ENCODE data around the gene TSTD2.
"Not testable (repeated sequence)": the region's sequence is repeated elsewhere in the genome, so short reads cannot be mapped to it uniquely, and the experiment has no call there.

The TSTD2 gene

GRCh38 chr9:97629156-97629555 lies 4.0 kb downstream of the TSTD2 start:
- DNase-seq, result no peak

DNA sequence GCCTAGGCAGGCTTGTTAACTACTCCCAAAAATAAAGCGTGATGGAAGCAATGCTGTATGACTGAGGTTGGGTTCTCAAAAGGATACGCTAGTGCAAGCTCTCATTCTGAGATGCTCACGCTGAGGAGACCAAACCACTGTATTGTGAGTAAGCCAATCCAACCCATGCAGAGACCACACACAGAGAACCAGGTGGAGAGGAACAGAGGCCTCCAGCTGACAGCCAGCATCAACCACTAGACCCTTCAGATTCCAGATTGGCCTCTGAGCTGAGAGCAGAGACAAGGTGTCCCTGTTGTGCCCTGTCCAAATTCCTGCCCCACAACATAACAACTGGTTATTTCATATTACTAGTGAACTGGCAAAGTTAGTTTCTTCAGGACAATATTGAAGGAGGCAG lies 4.5 kb downstream of the TSTD2 start:
- DNase-seq, result no peak

GRCh38 chr9:97627624-97628023 lies 5.5 kb downstream of the TSTD2 start:
- DNase-seq, result no peak

GRCh38 chr9:97625620-97626019 lies 7.5 kb downstream of the TSTD2 start:
- no peak for DNase-seq

- no peak for DNase-seq
Measured at GRCh38 chr9:97623946-97624345, 9.2 kb downstream of the TSTD2 start.

GRCh38 chr9:97622483-97622882 lies 10.7 kb downstream of the TSTD2 start:
- not testable (repeated sequence) for DNase-seq

DNA sequence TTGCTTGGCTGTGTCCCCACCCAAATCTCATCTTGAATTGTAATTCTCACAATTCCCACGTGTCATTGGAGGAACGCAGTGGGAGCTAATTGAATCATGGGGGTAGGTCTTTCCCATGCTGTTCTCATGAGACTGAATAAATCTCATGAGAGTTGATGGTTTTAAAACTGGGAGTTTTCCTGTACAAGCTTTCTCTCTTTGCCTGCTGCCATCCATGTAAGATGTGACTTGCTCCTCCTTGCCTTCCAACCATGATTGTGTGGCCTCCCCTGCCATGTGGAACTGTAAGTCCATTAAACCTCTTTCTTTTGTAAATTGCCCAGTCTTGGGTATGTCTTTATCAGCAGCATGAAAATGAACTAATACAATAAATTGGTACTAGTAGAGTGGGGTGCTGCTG lies 13.1 kb downstream of the TSTD2 start:
- not testable (repeated sequence) for DNase-seq

DNA sequence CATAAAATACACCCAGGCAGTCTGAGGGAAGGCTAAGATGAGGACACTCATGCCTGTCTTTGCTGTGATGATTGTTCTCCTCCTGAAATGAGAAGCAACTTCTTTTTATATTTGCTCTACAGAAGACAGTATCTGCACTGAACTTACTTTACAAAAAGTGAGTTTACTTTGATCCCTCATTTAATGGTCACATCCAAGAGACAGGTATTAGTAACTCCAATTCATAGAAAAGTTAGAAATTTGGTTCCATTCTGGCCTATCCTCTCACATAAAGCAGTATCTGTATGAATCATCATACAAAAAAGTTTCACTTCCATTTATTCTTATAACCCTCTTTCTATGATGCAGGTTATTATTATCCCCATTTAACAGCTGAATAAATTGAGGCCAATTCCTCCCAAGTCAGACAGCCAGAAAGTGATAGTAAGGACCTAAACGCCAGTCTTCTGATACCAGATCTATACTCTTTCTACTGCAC lies 15.2 kb downstream of the TSTD2 start:
- no peak for DNase-seq

DNA sequence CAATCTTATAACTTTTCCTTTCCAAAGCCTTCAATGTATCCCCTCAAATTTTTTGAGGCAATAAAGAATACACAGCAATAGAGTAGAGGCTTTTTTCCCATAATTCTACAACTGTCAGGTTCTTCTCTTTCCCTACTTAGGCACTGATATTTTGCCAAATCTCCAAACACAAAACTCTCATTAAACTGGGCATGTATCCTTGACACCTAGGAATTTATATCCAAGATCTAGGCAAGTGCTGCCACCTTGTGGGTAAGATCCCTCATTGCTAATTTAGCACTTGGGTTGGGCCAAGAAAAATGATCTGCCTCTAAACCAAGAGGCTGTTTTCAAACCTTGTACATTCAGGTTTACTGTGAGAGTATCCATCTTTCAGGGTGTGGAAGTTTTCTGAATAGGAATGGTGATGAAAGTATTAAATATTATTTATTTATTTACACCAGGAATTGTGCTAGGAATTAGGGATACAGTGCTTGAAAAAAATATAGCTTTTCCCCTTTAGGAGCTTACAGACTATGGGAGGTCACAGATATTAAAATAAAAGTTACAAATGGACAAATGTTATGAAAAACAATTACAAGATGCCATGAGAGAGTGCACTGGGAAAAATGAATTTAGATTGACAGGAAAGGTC lies 17.6 kb downstream of the TSTD2 start:
- peak; percentile 78 for DNase-seq

DNA sequence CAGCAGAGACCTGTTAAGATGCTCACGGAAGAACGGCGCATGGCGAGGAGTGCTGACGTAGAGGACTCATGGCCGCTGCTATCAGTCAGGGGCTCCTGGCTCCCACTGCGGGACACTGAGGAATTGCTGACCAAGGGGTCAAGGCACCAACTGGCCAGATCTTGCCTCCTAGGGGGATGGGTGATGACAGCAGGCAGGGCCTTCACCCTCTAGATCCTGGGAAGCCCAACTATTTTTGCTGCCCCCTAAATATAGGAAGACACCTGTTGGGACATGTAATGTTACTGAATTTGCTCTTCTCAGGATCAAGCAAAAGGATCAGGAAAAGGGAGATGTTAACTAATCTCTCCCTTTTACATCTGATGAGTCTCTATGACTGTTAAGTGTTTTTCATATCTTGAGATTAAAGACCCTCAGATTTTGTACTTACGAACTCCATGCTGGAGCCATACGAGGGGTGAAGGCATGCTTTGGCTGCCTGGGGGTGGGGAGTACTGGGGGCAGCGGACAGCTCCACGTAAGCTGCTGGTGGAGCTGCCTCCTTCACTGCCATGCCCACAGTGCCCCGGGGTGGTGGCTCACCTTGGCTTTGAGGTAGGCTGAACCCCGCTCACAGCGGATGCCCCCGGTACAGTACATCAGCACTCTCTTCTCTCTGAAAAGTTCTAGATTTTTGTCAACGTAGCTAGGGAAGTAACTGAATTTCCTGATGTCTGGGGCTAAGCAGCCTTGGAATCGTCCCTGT lies 28.1 kb downstream of the TSTD2 start:
- DNase-seq, result no peak

DNA sequence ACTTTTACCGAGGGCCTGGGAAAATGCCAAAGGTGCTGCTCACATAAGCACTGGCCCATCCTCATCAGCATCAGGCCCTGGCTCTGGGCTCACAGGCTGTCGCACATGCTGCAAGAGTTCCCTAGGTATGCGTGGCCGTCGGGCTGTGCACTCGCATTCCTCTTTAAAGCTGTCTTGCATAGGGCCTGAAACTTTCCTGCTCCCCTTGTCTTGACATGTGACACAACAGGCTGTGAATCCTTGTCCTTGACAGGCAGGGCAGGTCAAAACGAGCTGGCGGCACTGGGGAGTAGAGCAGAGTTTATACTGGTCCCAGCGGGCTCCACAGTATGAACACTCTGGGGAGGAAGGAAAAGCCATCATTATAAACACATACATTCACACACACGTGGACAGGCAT lies 30.7 kb downstream of the TSTD2 start:
- DNase-seq, result no peak

- DNase-seq, result no peak
Measured at GRCh38 chr9:97601228-97601898, 31.8 kb downstream of the TSTD2 start.

DNA sequence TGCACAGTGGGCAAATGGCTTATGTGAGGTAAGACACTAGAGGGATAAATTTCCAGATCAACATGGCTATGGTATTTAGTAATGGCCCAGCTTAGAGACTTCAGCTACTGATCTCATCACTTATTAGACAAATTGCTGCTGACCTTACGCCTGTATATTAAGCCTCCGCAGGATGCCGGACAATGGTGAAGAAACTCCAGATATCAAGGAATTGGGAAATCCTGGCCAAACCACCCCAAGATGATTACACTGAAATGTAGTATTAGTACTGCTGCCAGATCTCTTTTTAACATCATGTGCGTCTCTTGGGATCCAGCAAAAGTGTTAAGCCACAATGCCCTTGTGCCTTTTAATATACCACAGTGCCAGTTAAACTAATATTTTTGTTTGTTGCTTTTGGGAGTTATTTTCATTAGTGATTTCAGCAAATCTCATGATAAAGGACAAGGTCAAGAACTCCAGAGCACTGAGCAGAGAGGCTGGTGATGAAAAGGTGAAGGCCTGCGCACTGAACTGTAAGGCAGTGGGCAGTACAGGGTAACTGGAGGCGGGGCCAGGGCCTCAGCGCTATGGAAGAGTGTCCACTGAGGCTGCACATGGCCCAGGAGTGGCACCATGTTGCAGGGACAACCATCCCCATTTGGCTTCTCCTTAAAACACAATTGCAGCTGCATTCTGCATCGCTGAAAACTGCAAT lies 32.5 kb downstream of the TSTD2 start:
- no peak for DNase-seq

DNA sequence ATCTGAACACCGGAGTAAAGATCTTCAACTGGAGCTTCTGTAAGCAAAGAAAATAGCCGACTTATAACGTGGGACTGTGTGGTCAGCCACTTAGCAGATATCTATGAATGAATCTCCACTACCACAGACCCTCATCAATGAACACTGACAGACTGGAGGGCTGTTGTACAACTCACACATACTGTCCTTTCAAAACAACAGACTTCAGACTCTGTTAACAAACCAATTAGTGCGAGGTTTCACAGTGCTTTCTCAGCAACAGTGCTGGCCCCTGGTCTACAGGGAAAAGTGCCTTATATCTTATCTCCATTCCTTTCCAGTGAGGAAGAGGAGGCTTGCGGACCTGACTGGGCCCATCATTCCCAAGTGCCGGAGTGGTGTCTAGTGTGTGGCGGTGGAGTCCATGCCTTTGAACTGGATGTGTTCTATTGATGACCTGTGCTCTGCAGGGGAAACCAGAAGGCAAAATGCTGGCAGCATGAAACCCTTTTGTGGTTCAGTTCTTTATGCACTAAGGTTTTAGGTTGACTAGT lies 33.8 kb downstream of the TSTD2 start:
- no peak for DNase-seq

GRCh38 chr9:97598461-97599288 lies 34.5 kb downstream of the TSTD2 start:
- peak; percentile 74 for DNase-seq

DNA sequence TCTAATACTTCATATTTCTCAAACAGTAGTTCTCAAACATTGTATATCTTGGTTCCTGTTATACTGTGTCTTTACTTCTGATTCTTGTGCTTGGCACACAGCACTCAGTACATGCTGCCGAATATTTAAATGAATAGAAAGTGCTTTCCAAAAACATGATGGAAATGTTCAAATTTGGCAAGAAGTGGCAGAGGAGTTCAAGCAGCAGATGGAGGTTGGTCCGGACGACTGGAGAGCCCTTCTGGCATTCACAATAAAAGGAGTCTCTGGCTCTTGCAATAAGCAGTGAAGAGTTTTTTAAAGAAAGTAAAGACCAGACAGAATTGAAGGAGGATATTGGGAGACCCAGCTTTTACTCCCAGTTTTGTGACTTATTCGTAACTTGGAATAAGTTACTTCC lies 36.3 kb downstream of the TSTD2 start:
- no peak for DNase-seq

GRCh38 chr9:97594381-97594921 lies 38.7 kb downstream of the TSTD2 start:
- DNase-seq, result no peak

DNA sequence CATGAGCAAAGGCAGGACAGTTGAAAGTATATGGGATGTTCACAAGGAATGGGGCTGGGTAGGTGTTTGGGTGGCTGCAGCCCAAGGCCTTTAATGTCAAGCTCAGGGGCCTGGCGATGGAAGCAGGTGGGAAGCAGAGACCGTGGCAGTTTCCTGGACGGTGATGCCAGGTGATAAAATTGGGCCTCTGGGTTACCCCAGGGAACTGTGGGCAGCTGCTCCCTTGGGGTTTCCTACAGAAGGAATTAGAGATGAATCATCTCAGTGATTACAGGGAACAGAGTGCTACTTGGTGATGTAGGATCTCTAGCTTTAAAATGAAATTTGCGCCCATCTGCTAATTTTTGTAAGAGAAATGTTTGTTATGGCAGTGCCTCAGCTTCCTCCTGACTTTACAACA lies 39.2 kb downstream of the TSTD2 start:
- DNase-seq, result no peak

DNA sequence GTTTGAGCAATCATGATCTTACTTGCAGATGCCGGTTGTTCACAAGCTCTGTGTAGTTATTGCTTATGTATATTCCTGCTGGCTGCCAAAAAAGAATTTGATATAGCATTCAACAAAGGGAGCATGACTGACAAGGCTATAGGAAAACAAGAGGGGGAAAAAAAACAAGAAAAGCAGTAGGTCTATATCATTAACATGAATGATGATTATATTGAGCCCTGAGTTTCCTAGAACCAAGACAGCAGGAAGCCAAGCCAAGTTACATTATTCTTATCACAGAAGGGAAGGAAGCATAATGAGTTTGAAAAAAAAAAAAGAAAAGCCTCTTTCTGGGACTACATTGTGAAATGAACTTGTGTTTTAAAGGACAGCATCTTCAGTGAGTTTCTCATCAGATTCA lies 41.0 kb downstream of the TSTD2 start:
- no peak for DNase-seq

DNA sequence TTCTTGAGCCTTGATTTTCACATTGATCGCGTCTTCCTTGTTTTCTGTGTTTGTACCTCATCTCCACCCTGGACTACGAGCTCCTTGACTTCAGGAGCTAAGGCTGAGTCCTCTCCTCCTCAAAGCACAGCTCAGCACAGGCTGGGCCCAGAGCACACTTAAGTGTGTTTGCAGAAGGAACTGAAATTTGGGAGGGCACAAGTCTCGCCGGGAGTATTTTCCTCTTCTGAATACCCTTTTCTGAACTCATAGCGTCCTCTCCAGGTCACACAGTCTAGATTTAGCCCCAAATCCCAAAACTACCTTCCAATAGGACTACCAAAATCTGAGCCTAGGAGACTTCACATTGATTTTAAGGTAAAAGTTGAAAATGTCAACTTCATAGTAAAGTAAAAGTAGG lies 41.6 kb downstream of the TSTD2 start:
- no peak for DNase-seq

DNA sequence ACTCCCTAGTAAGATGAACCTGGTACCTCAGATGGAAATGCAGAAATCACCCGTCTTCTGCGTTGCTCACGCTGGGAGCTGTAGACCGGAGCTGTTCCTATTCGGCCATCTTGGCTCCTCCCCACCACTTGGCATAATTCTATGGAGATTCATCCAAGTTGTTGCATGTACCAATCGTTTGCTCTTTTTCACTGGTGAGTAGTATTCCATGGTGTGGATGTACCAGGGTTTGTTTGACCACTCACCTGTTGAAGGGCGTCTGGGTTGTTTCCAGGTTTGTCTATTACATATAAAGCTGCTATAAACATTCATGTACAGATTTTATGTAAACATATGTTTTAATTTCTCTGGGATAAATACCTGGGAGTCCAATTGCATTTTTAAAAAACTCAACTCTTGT lies 46.3 kb downstream of the TSTD2 start:
- not testable (repeated sequence) for DNase-seq

DNA sequence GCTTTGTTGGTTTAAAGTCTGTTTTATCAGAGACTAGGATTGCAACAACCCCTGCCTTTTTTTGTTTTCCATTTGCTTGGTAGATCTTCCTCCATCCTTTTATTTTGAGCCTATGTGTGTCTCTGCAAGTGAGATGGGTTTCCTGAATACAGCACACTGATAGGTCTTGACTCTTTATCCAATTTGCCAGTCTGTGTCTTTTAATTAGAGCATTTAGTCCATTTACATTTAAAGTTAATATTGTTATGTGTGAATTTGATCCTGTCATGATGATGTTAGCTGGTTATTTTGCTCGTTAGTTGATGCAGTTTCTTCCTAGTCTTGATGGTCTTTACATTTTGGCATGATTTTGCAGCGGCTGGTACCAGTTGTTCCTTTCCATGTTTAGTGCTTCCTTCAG lies 48.4 kb downstream of the TSTD2 start:
- DNase-seq, result not testable (repeated sequence)
